Small intestine (tissue), 7 donors: Measurements from ENCODE around the gene PDE4A. TPM values are rescaled to one million over a fixed set of nuclear protein-coding genes. Genes with fewer than 3 reads are reported as not detected.
A peak's percentile ranks its signal among the peaks of the same experiment; 100 is the strongest.

Experiments
- DNase-seq, 2 donors: peaks; one replicate each; pipeline versions ENCODE4 v3.0.0 to v3.0.0-alpha.2; 2013
- FAIRE-seq: peaks from 2 replicates; lab custom pipeline; 2012; peaks lifted over from hg19 to GRCh38; lab: Jason Lieb, UNC
- H3K27ac ChIP-seq, 3 donors: one replicate each; pipeline ENCODE4 v1.5.1; 2013; ENCODE audit warnings: low read length in 2 of 3, mild to moderate bottlenecking in 2 of 3, control low read depth in 1 of 3, inconsistent platforms in 1 of 3, low read depth in 1 of 3, moderate library complexity in 1 of 3
- H3K27me3 ChIP-seq, 3 donors: one replicate each; pipeline ENCODE4 v1.6.1; 2013; ENCODE audit warnings: low read length in 3 of 3, inconsistent platforms in 1 of 3; ENCODE audit not compliant: control insufficient read depth in 3 of 3, insufficient read depth in 3 of 3
- H3K36me3 ChIP-seq, 3 donors: one replicate each; pipeline ENCODE4 v1.6.1; 2013; ENCODE audit warnings: low read length in 3 of 3, inconsistent platforms in 1 of 3, low read depth in 1 of 3, mild to moderate bottlenecking in 1 of 3, moderate library complexity in 1 of 3; ENCODE audit not compliant: control insufficient read depth in 3 of 3, insufficient read depth in 2 of 3
- H3K4me1 ChIP-seq, 3 donors: one replicate each; pipeline ENCODE4 v1.6.1; 2013; ENCODE audit warnings: low read length in 2 of 3, inconsistent platforms in 1 of 3, low read depth in 1 of 3, mild to moderate bottlenecking in 1 of 3, moderate library complexity in 1 of 3; ENCODE audit not compliant: control insufficient read depth in 3 of 3, insufficient read depth in 2 of 3
- H3K4me3 ChIP-seq, 3 donors: one replicate each; pipeline ENCODE4 v1.5.1; 2013; ENCODE audit warnings: low read length in 3 of 3, control low read depth in 1 of 3, inconsistent platforms in 1 of 3, low read depth in 1 of 3, mild to moderate bottlenecking in 1 of 3, moderate library complexity in 1 of 3
- H3K9me3 ChIP-seq, 2 donors: one replicate each; pipeline ENCODE4 v1.6.1; 2013; ENCODE audit warnings: low read depth in 1 of 2, low read length in 1 of 2; ENCODE audit not compliant: control insufficient read depth in 2 of 2, insufficient read depth in 1 of 2
- WGBS, 3 donors: extraction: QIAGEN DNeasy Blood & Tissue Kit; methylation state at CpG; one replicate each; pipeline ENCODE4 v1.1.7; 2013; 5-methylcytosine and 5-hydroxymethylcytosine counted together
- polyA plus RNA-seq, 4 donors: library from polyadenylated mRNA; stranded (reverse) in 3 of 4; unstranded in 1 of 4; fragments of 200-250 nt in 3 of 4; fragments of 120-200 nt in 1 of 4; gene quantifications; one replicate each; pipeline versions ENCODE4 v1.2.1 to v1.2.3, GENCODE V29; 2013
- donor health status: healthy with polysubstance abuse.
- donor health status: control.
- donor health status: control.
- donor health status: Bipolar disorder and iron deficiency.
- donor health status: healthy.

Gene PDE4A
- polyA plus RNA-seq, 4 donors, result 0.67 to 3.5 (median 2.0) TPM

- 9 to 15% (median 14%) methylated on average over 30 of the region's 30 CpGs for WGBS, 3 donors
- Histone ChIP-seq H3K4me3 (no peak overlapping the region), H3K27ac (no peak overlapping the region), H3K36me3 (no peaks in the 10 kb centered on the region), H3K27me3 (peaks cover 29 to 73% (median 33%) of the 10 kb centered on the region in 3 donors), H3K9me3 (peaks cover 0 to 14% of the 10 kb centered on the region in 2 donors), H3K4me1 (peaks cover 0 to 9% (median 0%) of the 10 kb centered on the region in 3 donors)
- DNase-seq (no peak), FAIRE-seq (no peak)
Observed at GRCh38 chr19:10417541-10418234, 2.6 kb upstream of the PDE4A start.

GRCh38 chr19:10418235-10418484 is 2.2 kb upstream of the PDE4A start:
- H3K9me3 ChIP-seq, result peaks cover 0 to 14% of the 10 kb centered on the region in 2 donors
- FAIRE-seq, result no peak
- peaks cover 0 to 9% (median 0%) of the 10 kb centered on the region in 3 donors for H3K4me1 ChIP-seq
- no peak overlapping the region for H3K27ac ChIP-seq
- H3K36me3 ChIP-seq, result no peaks in the 10 kb centered on the region
- no peak for DNase-seq
- no peak overlapping the region for H3K4me3 ChIP-seq
- WGBS, 3 donors, result 3 to 15% (median 11%) methylated on average over 3 of the region's 3 CpGs
- peaks cover 29 to 76% (median 35%) of the 10 kb centered on the region in 3 donors for H3K27me3 ChIP-seq

- WGBS, 3 donors, result 3 to 7% (median 3%) methylated on average over 20 to 32 of the region's 32 CpGs
- Histone ChIP-seq H3K36me3 (no peaks in the 10 kb centered on the region), H3K27me3 (peaks cover 29 to 81% (median 35%) of the 10 kb centered on the region in 3 donors), H3K4me1 (peaks cover 0 to 9% (median 0%) of the 10 kb centered on the region in 3 donors), H3K27ac (no peak overlapping the region), H3K9me3 (peaks cover 0 to 14% of the 10 kb centered on the region in 2 donors), H3K4me3 (no peak overlapping the region)
- DNase-seq, result peak in 1 of 2 donors; percentile 11
- no peak for FAIRE-seq
Observed at GRCh38 chr19:10418485-10419199, 1.7 kb upstream of the PDE4A start.

GRCh38 chr19:10419200-10419645 is 1.1 kb upstream of the PDE4A start:
- H3K27ac ChIP-seq, result no peak overlapping the region
- peaks cover 0 to 12% (median 4%) of the 10 kb centered on the region in 3 donors for H3K4me1 ChIP-seq
- no peaks in the 10 kb centered on the region for H3K36me3 ChIP-seq
- peaks cover 0 to 9% of the 10 kb centered on the region in 2 donors for H3K9me3 ChIP-seq
- FAIRE-seq (no peak), DNase-seq (peak in 1 of 2 donors; percentile 13)
- WGBS, 3 donors, result 1 to 6% (median 3%) methylated on average over 13 to 40 of the region's 40 CpGs
- H3K4me3 ChIP-seq, result peak overlapping the region in 1 of 3 donors; percentile 29
- H3K27me3 ChIP-seq, result peaks cover 29 to 87% (median 35%) of the 10 kb centered on the region in 3 donors

- peaks cover 0 to 4% of the 10 kb centered on the region in 2 donors for H3K9me3 ChIP-seq
- H3K4me3 ChIP-seq, result peak overlapping the region in 1 of 3 donors; percentile 29
- FAIRE-seq (no peak), DNase-seq (peak in 1 of 2 donors; percentile 28)
- H3K36me3 ChIP-seq, result no peaks in the 10 kb centered on the region
- H3K4me1 ChIP-seq, result peaks cover 0 to 17% (median 4%) of the 10 kb centered on the region in 3 donors
- no peak overlapping the region for H3K27ac ChIP-seq
- WGBS, 3 donors, result 1 to 3% (median 3%) methylated on average over 47 to 59 of the region's 61 CpGs
- H3K27me3 ChIP-seq, result peaks cover 29 to 93% (median 35%) of the 10 kb centered on the region in 3 donors
Observed at GRCh38 chr19:10419646-10420443, 493 bp upstream of the PDE4A start.

- Histone ChIP-seq H3K27ac (no peak overlapping the region), H3K4me1 (peaks cover 0 to 15% (median 4%) of the 10 kb centered on the region in 3 donors), H3K27me3 (peaks cover 29 to 95% (median 35%) of the 10 kb centered on the region in 3 donors), H3K9me3 (peaks cover 0 to 4% of the 10 kb centered on the region in 2 donors), H3K4me3 (no peak overlapping the region), H3K36me3 (no peaks in the 10 kb centered on the region)
- no peak for FAIRE-seq
- WGBS, 3 donors, result 23 to 34% (median 33%) methylated on average over 17 of the region's 17 CpGs
- DNase-seq, result no peak
Observed at GRCh38 chr19:10421240-10422045, 1.1 kb downstream of the PDE4A start.

GRCh38 chr19:10422046-10422461 is 1.7 kb downstream of the PDE4A start:
- 39 to 42% (median 41%) methylated on average over 4 of the region's 4 CpGs for WGBS, 3 donors
- no peak for DNase-seq
- no peaks in the 10 kb centered on the region for H3K9me3 ChIP-seq
- no peak for FAIRE-seq
- H3K4me3 ChIP-seq, result no peak overlapping the region
- H3K36me3 ChIP-seq, result no peaks in the 10 kb centered on the region
- H3K27me3 ChIP-seq, result peaks cover 29 to 95% (median 35%) of the 10 kb centered on the region in 3 donors
- H3K27ac ChIP-seq, result no peak overlapping the region
- H3K4me1 ChIP-seq, result peaks cover 0 to 15% (median 4%) of the 10 kb centered on the region in 3 donors
